ENCODE measurements around the gene CACNA1G. TPM values are rescaled to one million over a fixed set of nuclear protein-coding genes. Genes with fewer than 3 reads are reported as not detected.

The CACNA1G gene
- total RNA-seq, 2 donors from 2014 or later, result 3.4 to 6.6 TPM

- intact Hi-C loops (cut with DNase I), result loop anchor here (1.0 to 10.0 kb wide), 3 partner anchors 60 to 413 kb away; no protein-coding TSS in a partner anchor
- H3K27ac ChIP-seq, result peak overlapping the region; percentile 87 to 88
These were observed 18.5 kb upstream of the CACNA1G start for GRCh38 chr17:50541716-50542688.

GRCh38 chr17:50542795-50543774 is 17.4 kb upstream of the CACNA1G start:
- Histone ChIP-seq H3K27ac (peak overlapping the region; percentile 87 to 88), H3K4me3 (peak overlapping the region in 1 of 2 donors; percentile 38), H3K36me3 (no peaks in the 10 kb centered on the region), H3K4me1 (replicated peaks) (peaks cover 28% of the 10 kb centered on the region), H3K27me3 (replicated peaks; ENCODE audit: insufficient read depth) (no peaks in the 10 kb centered on the region), H3K9me3 (no peaks in the 10 kb centered on the region)
- WGBS, result 59% methylated on average over 16 of the region's 16 CpGs
- intact Hi-C loops (cut with DNase I), result loop anchor here (1.0 to 10.0 kb wide), 3 partner anchors 61 to 412 kb away; no protein-coding TSS in a partner anchor
- TF ChIP-seq POLR2A (IDR thresholded peaks at IDR 0.05) (no peak), CTCF (IDR thresholded peaks at IDR 0.05) (peak in 1 of 4 experiments; percentile 2), POLR2AphosphoS5 (IDR thresholded peaks at IDR 0.05) (peak; percentile 72)
- peak; percentile 89 for DNase-seq (ENCODE audit: low spot score)

More at GRCh38 chr17:50541716-50542688, 18.5 kb upstream of the CACNA1G start:
- Histone ChIP-seq H3K27me3 (replicated peaks; ENCODE audit: insufficient read depth) (no peaks in the 10 kb centered on the region), H3K4me1 (replicated peaks) (peaks cover 24% of the 10 kb centered on the region), H3K4me3 (peak overlapping the region; percentile 35 to 38), H3K36me3 (no peaks in the 10 kb centered on the region), H3K9me3 (no peaks in the 10 kb centered on the region)
- TF ChIP-seq POLR2AphosphoS5 (IDR thresholded peaks at IDR 0.05), result peak; percentile 6
- TF ChIP-seq POLR2A (IDR thresholded peaks at IDR 0.05), result peak; percentile 64
- peak in 1 of 4 experiments; percentile 14 for TF ChIP-seq CTCF (IDR thresholded peaks at IDR 0.05)
- DNase-seq (ENCODE audit: low spot score), result peak; percentile 89
- WGBS, result 4% methylated on average over 69 of the region's 82 CpGs

- H3K27ac ChIP-seq, result peak overlapping the region in 1 of 2 donors; percentile 87
- H3K4me3 ChIP-seq, result no peak overlapping the region
- no peaks in the 10 kb centered on the region for H3K27me3 ChIP-seq (replicated peaks; ENCODE audit: insufficient read depth)
- intact Hi-C loops (cut with DNase I), result loop anchor here (10.0 kb wide), 2 partner anchors 240 to 410 kb away; no protein-coding TSS in a partner anchor
- no peak for TF ChIP-seq CTCF (IDR thresholded peaks at IDR 0.05)
- no peak for TF ChIP-seq POLR2AphosphoS5 (IDR thresholded peaks at IDR 0.05)
- no peak for TF ChIP-seq POLR2A (IDR thresholded peaks at IDR 0.05)
- DNase-seq (ENCODE audit: low spot score), result no peak
- no peaks in the 10 kb centered on the region for H3K36me3 ChIP-seq
- peaks cover 28% of the 10 kb centered on the region for H3K4me1 ChIP-seq (replicated peaks)
- H3K9me3 ChIP-seq, result no peaks in the 10 kb centered on the region
- WGBS, result 68% methylated on average over 7 of the region's 7 CpGs
These were observed 16.0 kb upstream of the CACNA1G start for GRCh38 chr17:50544516-50544915.

GRCh38 chr17:50545311-50545710 is 15.2 kb upstream of the CACNA1G start:
- no peak for TF ChIP-seq POLR2AphosphoS5 (IDR thresholded peaks at IDR 0.05)
- TF ChIP-seq POLR2A (IDR thresholded peaks at IDR 0.05), result no peak
- no peak for TF ChIP-seq CTCF (IDR thresholded peaks at IDR 0.05)
- H3K27me3 ChIP-seq (replicated peaks; ENCODE audit: insufficient read depth), result no peaks in the 10 kb centered on the region
- DNase-seq (ENCODE audit: low spot score), result no peak
- peaks cover 28% of the 10 kb centered on the region for H3K4me1 ChIP-seq (replicated peaks)
- 46% methylated on average over 8 of the region's 8 CpGs for WGBS
- intact Hi-C loops (cut with DNase I), result loop anchor here (5.0 to 10.0 kb wide), 3 partner anchors 137 to 409 kb away; no protein-coding TSS in a partner anchor
- no peak overlapping the region for H3K4me3 ChIP-seq
- no peaks in the 10 kb centered on the region for H3K9me3 ChIP-seq
- H3K27ac ChIP-seq, result no peak overlapping the region
- no peaks in the 10 kb centered on the region for H3K36me3 ChIP-seq

Measured in prostate gland (tissue), 2 donors.